LNCAP (cell line): Measurements from ENCODE around the gene SPAG16.

ENCODE experiments used
- TF ChIP-seq, protein P1 (sequence below): fragments of 450-650 bp; IDR thresholded peaks from 2 replicates; pipeline ENCODE4 v1.5.1; 2017; ENCODE audit warnings: mild to moderate bottlenecking

The SPAG16 gene

DNA sequence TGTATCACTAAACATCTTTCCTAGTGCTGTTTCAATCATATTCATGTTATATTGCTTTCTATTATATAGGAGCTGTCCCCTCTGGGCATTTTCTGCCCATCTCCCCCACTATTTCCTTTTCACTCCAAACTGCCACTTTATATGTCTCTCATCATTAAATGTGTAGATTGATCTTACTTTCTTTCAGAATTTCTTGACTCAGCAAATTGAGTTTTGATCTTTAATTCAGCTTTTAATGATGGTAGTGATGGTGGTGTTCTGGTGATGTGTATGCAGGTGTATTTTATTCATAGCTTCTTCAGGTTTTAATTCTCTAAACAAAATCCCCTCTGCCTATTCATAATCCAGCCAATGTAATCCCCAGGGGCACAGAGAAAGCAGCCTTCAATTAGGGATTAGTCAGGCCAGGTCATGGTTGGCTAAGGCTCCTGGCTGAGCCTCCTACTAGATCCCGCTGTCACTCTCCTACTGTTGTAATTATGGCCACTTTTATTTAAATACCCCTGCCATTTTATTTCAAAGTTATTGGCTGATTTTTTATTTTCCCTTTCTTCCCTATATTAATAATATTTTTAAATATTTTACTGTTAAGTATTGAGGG, 325.4 kb downstream of the SPAG16 start:
- TF ChIP-seq, protein P1, sequence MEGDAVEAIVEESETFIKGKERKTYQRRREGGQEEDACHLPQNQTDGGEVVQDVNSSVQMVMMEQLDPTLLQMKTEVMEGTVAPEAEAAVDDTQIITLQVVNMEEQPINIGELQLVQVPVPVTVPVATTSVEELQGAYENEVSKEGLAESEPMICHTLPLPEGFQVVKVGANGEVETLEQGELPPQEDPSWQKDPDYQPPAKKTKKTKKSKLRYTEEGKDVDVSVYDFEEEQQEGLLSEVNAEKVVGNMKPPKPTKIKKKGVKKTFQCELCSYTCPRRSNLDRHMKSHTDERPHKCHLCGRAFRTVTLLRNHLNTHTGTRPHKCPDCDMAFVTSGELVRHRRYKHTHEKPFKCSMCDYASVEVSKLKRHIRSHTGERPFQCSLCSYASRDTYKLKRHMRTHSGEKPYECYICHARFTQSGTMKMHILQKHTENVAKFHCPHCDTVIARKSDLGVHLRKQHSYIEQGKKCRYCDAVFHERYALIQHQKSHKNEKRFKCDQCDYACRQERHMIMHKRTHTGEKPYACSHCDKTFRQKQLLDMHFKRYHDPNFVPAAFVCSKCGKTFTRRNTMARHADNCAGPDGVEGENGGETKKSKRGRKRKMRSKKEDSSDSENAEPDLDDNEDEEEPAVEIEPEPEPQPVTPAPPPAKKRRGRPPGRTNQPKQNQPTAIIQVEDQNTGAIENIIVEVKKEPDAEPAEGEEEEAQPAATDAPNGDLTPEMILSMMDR: no peak

DNA sequence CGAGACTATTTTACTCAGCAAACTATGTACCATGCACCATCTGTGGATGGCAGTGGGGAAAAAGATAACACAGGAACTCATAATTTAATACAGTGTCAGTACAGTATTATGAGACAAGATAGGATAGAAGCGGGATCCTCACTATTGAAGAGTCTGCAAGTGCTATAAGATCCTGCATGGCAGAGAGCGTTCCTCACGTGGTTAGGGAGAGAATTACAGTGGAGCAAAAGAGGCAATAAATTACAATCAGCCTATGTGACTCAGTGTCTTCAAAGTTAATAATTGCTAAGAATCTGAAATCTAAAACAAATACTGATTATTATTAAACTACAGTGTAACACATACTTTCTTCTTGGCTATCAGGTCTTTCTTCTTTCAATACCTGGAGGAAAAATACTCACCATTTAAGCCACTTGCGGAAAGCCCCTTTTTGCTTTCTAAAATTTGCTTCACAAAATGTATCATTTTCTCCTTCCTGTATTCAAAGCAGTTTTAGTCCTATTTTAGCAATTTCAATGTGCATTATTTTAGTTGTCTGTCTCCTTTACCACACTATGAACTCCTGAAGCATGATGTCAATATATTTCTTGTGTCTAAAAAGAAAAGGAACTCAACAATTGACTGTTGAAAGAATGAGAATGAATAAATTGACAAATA, 342.9 kb downstream of the SPAG16 start:
- TF ChIP-seq, protein P1: no peak

DNA sequence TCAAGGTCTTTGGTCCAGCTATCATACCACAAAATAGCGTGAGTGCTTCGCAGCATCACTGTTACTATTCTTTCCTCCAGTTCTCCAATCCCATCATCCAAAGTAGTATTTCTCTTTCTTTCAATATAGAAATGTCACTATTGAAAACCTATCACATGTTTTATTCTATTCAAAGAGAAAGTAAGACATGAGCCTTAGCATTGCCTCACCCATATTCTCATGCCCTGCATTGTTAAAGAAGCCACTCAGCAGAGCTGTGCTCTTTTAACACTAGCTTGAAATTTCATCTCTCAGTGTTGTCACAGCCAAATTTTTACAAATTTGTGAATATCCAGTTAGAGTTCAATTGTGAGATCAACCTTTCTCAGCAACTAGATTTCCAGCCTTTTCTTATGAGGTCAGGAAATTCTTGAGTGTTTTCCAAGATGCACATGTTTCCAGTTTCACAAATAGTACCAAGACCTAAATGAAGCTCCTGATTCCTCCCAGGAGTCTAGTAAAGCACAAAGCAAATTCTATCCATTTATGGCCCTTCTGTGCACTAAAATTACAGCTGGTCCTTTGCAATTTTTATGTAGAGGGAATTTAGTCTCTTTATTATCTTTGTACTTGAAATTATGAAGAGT, 343.7 kb downstream of the SPAG16 start:
- TF ChIP-seq, protein P1: no peak

DNA sequence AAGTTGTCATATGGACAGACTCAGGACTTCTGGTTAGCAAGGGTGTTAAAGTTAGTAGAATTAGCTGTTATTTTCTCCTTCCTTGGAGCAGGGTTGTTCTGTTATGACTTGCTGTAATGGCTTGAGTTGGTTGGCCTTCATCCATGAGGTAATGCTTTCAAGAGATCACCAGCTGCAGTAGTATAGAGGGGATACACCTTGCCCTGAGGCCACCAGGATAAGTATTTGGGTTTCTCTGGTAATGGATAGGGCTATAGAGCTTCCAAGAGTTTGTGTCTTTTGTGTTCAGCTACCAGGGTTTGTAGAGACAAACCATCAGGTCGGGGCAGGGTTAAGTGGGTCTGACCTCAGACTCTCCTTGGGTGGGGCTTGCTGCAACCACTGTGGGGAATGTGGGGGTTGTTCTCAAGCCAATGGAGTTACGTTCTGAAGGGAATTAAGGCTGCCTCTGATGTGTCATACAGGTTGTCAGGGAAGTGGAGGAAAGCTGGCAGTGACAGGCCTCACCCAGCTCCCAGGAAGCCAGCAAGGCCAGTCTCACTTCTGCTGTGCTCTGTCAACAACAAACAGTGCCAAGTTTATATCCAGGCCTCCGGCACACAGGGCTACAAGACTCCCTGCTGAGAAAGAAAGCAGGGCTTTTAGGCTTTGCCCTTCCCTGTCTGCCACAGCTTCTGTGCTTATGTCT, 356.6 kb downstream of the SPAG16 start:
- TF ChIP-seq, protein P1: no peak

DNA sequence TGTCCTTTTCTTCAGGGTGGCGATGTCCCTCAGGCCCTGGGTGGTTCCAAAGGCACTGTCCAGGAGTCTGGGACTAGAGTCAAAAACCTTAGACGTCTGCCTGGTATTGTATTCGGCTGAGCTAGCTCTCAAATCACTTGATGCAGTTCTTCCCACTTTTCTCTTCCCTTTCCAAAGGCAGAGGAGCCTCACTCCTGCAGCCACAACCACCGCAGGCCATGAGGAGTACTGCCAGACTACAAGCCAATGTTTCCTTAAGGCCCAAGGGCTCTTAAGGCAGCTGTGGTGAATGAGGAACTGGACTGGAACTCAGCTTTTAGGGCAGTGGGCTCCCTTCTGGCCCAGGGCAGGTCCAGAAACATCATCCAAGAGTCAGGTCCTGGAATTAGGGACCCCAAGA, 360.7 kb downstream of the SPAG16 start:
- TF ChIP-seq, protein P1: no peak

DNA sequence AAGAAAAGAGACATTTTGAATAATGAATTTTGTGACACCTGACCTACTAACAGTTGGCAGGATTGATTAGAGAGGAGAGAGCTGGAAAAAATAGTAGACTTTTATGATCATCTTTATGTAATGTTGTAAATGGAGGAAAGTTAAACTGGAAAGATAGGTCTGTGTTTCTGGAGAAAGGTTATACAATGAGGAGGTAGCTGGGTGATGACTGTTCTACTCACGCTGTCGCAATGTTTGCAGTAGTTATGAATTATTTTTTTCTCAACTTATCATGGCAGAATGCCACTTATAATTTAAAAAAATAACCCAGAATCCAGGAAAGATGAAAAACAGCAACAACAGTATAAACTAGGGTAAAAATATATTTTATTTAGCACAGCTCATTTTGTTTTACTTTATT, 364.9 kb downstream of the SPAG16 start:
- TF ChIP-seq, protein P1: no peak

DNA sequence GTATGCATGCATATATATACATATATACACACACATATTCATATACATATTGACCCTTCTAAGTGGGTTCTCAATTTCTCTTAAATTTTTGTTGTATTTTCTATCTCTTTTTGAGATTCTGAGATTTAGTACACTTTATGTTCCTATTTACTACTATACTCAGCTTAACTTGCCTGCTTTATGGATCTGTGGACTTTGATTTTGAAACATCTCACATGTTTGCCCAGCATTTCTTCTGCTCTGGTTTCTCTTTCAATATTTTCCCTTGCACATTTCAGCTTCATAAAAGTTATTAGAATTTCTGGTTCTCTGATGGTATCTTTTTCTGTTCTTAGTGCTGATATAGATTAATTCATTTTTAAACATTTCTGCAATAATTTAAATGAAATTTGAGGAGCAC, 380.6 kb downstream of the SPAG16 start:
- TF ChIP-seq, protein P1: no peak
